Daoy (cell line): ENCODE measurements around the gene MED8. TPM values are rescaled to one million over a fixed set of nuclear protein-coding genes. Genes with fewer than 3 reads are reported as not detected.

Source experiments
- DNase-seq: peaks from one replicate; pipeline ENCODE4 v3.0.0-alpha.2; 2015; ENCODE audit warnings: low read depth
- total RNA-seq: library from RNA; depleted of rRNA; stranded (reverse); fragments of >200 nt; shearing (Covaris generic); gene quantifications from 2 replicates; pipeline ENCODE4 v1.2.3, GENCODE V29; 2014; rRNA removed

MED8 gene
- total RNA-seq, 1 experiment from 2014 or later, result 101 TPM

GRCh38 chr1:43334453-43335205 is 55.0 kb downstream of the MED8 start:
- no peak for DNase-seq

Other genes with a start within 250 kb of the MED8 start
- 464 and 610 TPM in 2 replicates for gene EBNA1BP2, start 217.5 kb downstream of the MED8 start, total RNA-seq
- 0.51 TPM in 1 of 2 replicates, not detected in the other for gene CFAP57, start 217.5 kb downstream of the MED8 start, total RNA-seq
- not detected in 2 replicates for gene TMEM125, start 119.8 kb downstream of the MED8 start, total RNA-seq
- not detected in 2 replicates for gene C1orf210, start 104.2 kb downstream of the MED8 start, total RNA-seq
- gene TIE1, start 88.8 kb downstream of the MED8 start, total RNA-seq, result 37.1 and 50.3 TPM in 2 replicates
- gene MPL, start 52.0 kb downstream of the MED8 start, total RNA-seq, result 0.06 and 0.11 TPM in 2 replicates
- 331 and 356 TPM in 2 replicates for gene CDC20, start 30.8 kb downstream of the MED8 start, total RNA-seq
- gene ELOVL1, start 21.8 kb downstream of the MED8 start, total RNA-seq, result 42.6 and 59.0 TPM in 2 replicates
- 10.6 and 16.7 TPM in 2 replicates for gene SZT2, start 99 bp upstream of the MED8 start, total RNA-seq
- gene HYI, start 64.1 kb upstream of the MED8 start, total RNA-seq, result 30.3 and 38.7 TPM in 2 replicates
- 21.4 and 29.4 TPM in 2 replicates for gene PTPRF, start 141.1 kb upstream of the MED8 start, total RNA-seq